ENCODE results near the gene C1orf50.
A peak's percentile ranks its signal among the peaks of the same experiment; 100 is the strongest.

Gene C1orf50

GRCh38 chr1:42759114-42759513 lies 7.9 kb upstream of the C1orf50 start:
- no peak for DNase-seq

GRCh38 chr1:42761567-42761966 lies 5.5 kb upstream of the C1orf50 start:
- no peak for DNase-seq

- DNase-seq = no peak
These were observed 4.8 kb upstream of the C1orf50 start for GRCh38 chr1:42762269-42762668.

- DNase-seq = no peak
These were observed 1.8 kb upstream of the C1orf50 start for GRCh38 chr1:42765269-42765668.

GRCh38 chr1:42765832-42766740 lies 963 bp upstream of the C1orf50 start:
- DNase-seq = peak; percentile 32 to 53

- DNase-seq = peak; percentile 14 to 25
These were observed 506 bp downstream of the C1orf50 start for GRCh38 chr1:42767510-42768000.

GRCh38 chr1:42768172-42768571 lies 1.1 kb downstream of the C1orf50 start:
- no peak for DNase-seq

- no peak for DNase-seq
These were observed 2.8 kb downstream of the C1orf50 start for GRCh38 chr1:42769811-42770210.

- no peak for DNase-seq
These were observed 6.4 kb downstream of the C1orf50 start for GRCh38 chr1:42773420-42773819.

- no peak for DNase-seq
These were observed 8.0 kb downstream of the C1orf50 start for GRCh38 chr1:42774928-42775526.

GRCh38 chr1:42776502-42776901 lies 9.5 kb downstream of the C1orf50 start:
- no peak for DNase-seq

GRCh38 chr1:42777852-42778251 lies 10.8 kb downstream of the C1orf50 start:
- DNase-seq = peak; percentile 17 to 24

GRCh38 chr1:42779725-42780124 lies 12.7 kb downstream of the C1orf50 start:
- DNase-seq = no peak

- no peak for DNase-seq
These were observed 13.1 kb downstream of the C1orf50 start for GRCh38 chr1:42780176-42780575.

- no peak for DNase-seq
These were observed 16.0 kb downstream of the C1orf50 start for GRCh38 chr1:42783092-42783491.

- no peak for DNase-seq
These were observed 17.5 kb downstream of the C1orf50 start for GRCh38 chr1:42784547-42784945.

GRCh38 chr1:42784946-42785693 lies 18.1 kb downstream of the C1orf50 start, which contains the start of gene TMEM269:
TMEM269 (plus strand) TSS chr1:42784991; CDS start chr1:42789894, 4,903 bp downstream.
- no peak for DNase-seq

- no peak for DNase-seq
These were observed 19.0 kb downstream of the C1orf50 start for GRCh38 chr1:42786097-42786496.

GRCh38 chr1:42788021-42788420 lies 21.0 kb downstream of the C1orf50 start:
- no peak for DNase-seq

GRCh38 chr1:42793824-42794223 lies 26.8 kb downstream of the C1orf50 start:
- DNase-seq = no peak

GRCh38 chr1:42797414-42797813 lies 30.4 kb downstream of the C1orf50 start:
- no peak for DNase-seq

GRCh38 chr1:42797979-42798378 lies 30.9 kb downstream of the C1orf50 start:
- no peak for DNase-seq

- DNase-seq = no peak
These were observed 34.9 kb downstream of the C1orf50 start for GRCh38 chr1:42801832-42802473.
